Right atrium auricular region (tissue), 2 donors: ENCODE measurements around the gene NCAPH2. TPM values are rescaled to one million over a fixed set of nuclear protein-coding genes. Genes with fewer than 3 reads are reported as not detected.
"Not testable (repeated sequence)": the region's sequence is repeated elsewhere in the genome, so short reads cannot be mapped to it uniquely, and the experiment has no call there.

Source experiments
- DNase-seq: peaks from one replicate; pipeline ENCODE4 v3.0.0-alpha.2; 2019; ENCODE audit warnings: low spot score
- H3K27ac ChIP-seq, 2 donors: fragments of 200-600 bp; sonication (generic); 1 replicate in 1 of 2; 2 replicates in 1 of 2; pipeline ENCODE4 v1.5.1; 2016 to 2019
- H3K27me3 ChIP-seq, 2 donors: fragments of 200-600 bp; sonication (generic); one replicate each; pipeline versions ENCODE4 v1.5.1 to v1.6.0; 2017 to 2019
- H3K36me3 ChIP-seq: fragments of 200-600 bp; sonication (generic); one replicate; pipeline ENCODE4 v1.5.1; 2016
- H3K4me1 ChIP-seq, 2 donors: fragments of 200-600 bp; sonication (generic); one replicate each; pipeline versions ENCODE4 v1.5.1 to v1.6.0; 2017 to 2019
- H3K4me3 ChIP-seq, 2 donors: fragments of 200-600 bp; sonication (generic); 1 replicate in 1 of 2; 2 replicates in 1 of 2; pipeline ENCODE4 v1.5.1; 2017 to 2019; ENCODE audit warnings: mild to moderate bottlenecking in 1 of 2, moderate library complexity in 1 of 2
- H3K9me3 ChIP-seq, 2 donors: fragments of 200-600 bp; sonication (generic); one replicate each; pipeline ENCODE4 v1.5.1; 2019
- CTCF ChIP-seq, 2 donors: fragments of 200-600 bp; sonication (generic); IDR thresholded peaks; one replicate each; pipeline ENCODE4 v1.5.1; 2019; ENCODE audit warnings: antibody characterized with exemption in 2 of 2
- total RNA-seq, 2 donors: library from RNA; depleted of rRNA; stranded (reverse); fragments of >200 nt; gene quantifications; one replicate each; pipeline ENCODE4 v1.1.0, GENCODE V29; 2016

NCAPH2 gene
- total RNA-seq, 2 donors from 2014 or later = 19.5 to 33.4 TPM

- Histone ChIP-seq H3K4me1 (peaks cover 0 to 53% of the 10 kb centered on the region in 2 donors), H3K4me3 (peak overlapping the region; percentile 47 to 67), H3K9me3 (no peaks in the 10 kb centered on the region), H3K27ac (peak overlapping the region; percentile 92 to 96), H3K27me3 (peaks cover 0 to 7% of the 10 kb centered on the region in 2 donors), H3K36me3 (no peaks in the 10 kb centered on the region)
- no peak for TF ChIP-seq CTCF (IDR thresholded peaks at IDR 0.05)
- DNase-seq = peak; percentile 92
These were observed 23.0 kb downstream of the NCAPH2 start for GRCh38 chr22:50530877-50531545.

GRCh38 chr22:50531546-50531961, 23.5 kb downstream of the NCAPH2 start:
- Histone ChIP-seq H3K27ac (peak overlapping the region; percentile 92 to 96), H3K4me1 (peaks cover 0 to 49% of the 10 kb centered on the region in 2 donors), H3K4me3 (peak overlapping the region; percentile 47 to 67), H3K27me3 (peaks cover 0 to 7% of the 10 kb centered on the region in 2 donors), H3K36me3 (no peaks in the 10 kb centered on the region), H3K9me3 (no peaks in the 10 kb centered on the region)
- no peak for TF ChIP-seq CTCF (IDR thresholded peaks at IDR 0.05)
- no peak for DNase-seq

- Histone ChIP-seq H3K27ac (peak overlapping the region; percentile 92 to 96), H3K27me3 (peaks cover 0 to 7% of the 10 kb centered on the region in 2 donors), H3K4me1 (peaks cover 0 to 43% of the 10 kb centered on the region in 2 donors)
These were observed 24.1 kb downstream of the NCAPH2 start for GRCh38 chr22:50531962-50532674.

GRCh38 chr22:50532824-50533796, 25.1 kb downstream of the NCAPH2 start:
- Histone ChIP-seq H3K4me1 (peaks cover 0 to 40% of the 10 kb centered on the region in 2 donors), H3K27ac (peak overlapping the region; percentile 92 to 96), H3K9me3 (no peaks in the 10 kb centered on the region), H3K4me3 (no peak overlapping the region), H3K27me3 (peaks cover 0 to 7% of the 10 kb centered on the region in 2 donors), H3K36me3 (no peaks in the 10 kb centered on the region)
- no peak for TF ChIP-seq CTCF (IDR thresholded peaks at IDR 0.05)
- no peak for DNase-seq

More at GRCh38 chr22:50531962-50532674, 24.1 kb downstream of the NCAPH2 start:
- Histone ChIP-seq H3K4me3 (peak overlapping the region; percentile 47 to 67), H3K9me3 (no peaks in the 10 kb centered on the region), H3K36me3 (no peaks in the 10 kb centered on the region)
- peak; percentile 86 for DNase-seq
- TF ChIP-seq CTCF (IDR thresholded peaks at IDR 0.05) = no peak

GRCh38 chr22:50533856-50534711, 26.1 kb downstream of the NCAPH2 start:
- Histone ChIP-seq H3K27ac (peak overlapping the region in 1 of 2 donors; percentile 10), H3K4me1 (peaks cover 0 to 39% of the 10 kb centered on the region in 2 donors)
- not testable (repeated sequence) for H3K4me3 ChIP-seq, DNase-seq, H3K27me3 ChIP-seq, H3K9me3 ChIP-seq, H3K36me3 ChIP-seq
